ENCODE data around the gene TMEM182.

TMEM182 gene

GRCh38 chr2:102761763-102762162 is at the start of gene TMEM182:
TMEM182 (plus strand) TSS chr2:102762031; CDS start chr2:102762218, 187 bp downstream.
- no peak for DNase-seq (ENCODE audit: low spot score)

GRCh38 chr2:102717308-102718018 is 44.4 kb upstream of the TMEM182 start:
- DNase-seq (ENCODE audit: low spot score): no peak

GRCh38 chr2:102718387-102719316 is 43.2 kb upstream of the TMEM182 start:
- no peak for DNase-seq (ENCODE audit: low spot score)

GRCh38 chr2:102724016-102724490 is 37.8 kb upstream of the TMEM182 start:
- DNase-seq (ENCODE audit: low spot score): no peak

- no peak for DNase-seq (ENCODE audit: low spot score)
Measured at GRCh38 chr2:102724553-102724952, 37.3 kb upstream of the TMEM182 start.

GRCh38 chr2:102726128-102727087 is 35.4 kb upstream of the TMEM182 start:
- no peak for DNase-seq (ENCODE audit: low spot score)

- DNase-seq (ENCODE audit: low spot score): no peak
Measured at GRCh38 chr2:102735416-102736109, 26.3 kb upstream of the TMEM182 start.

- DNase-seq (ENCODE audit: low spot score): no peak
Measured at GRCh38 chr2:102736110-102736409, 25.8 kb upstream of the TMEM182 start.

GRCh38 chr2:102736410-102737409 is 25.1 kb upstream of the TMEM182 start:
- peak; percentile 81 for DNase-seq (ENCODE audit: low spot score)

- no peak for DNase-seq (ENCODE audit: low spot score)
Measured at GRCh38 chr2:102737431-102737830, 24.4 kb upstream of the TMEM182 start.

- DNase-seq (ENCODE audit: low spot score): no peak
Measured at GRCh38 chr2:102743259-102743658, 18.6 kb upstream of the TMEM182 start.

- no peak for DNase-seq (ENCODE audit: low spot score)
Measured at GRCh38 chr2:102748107-102748506, 13.7 kb upstream of the TMEM182 start.

- no peak for DNase-seq (ENCODE audit: low spot score)
Measured at GRCh38 chr2:102749938-102750337, 11.9 kb upstream of the TMEM182 start.

GRCh38 chr2:102753563-102754159 is 8.2 kb upstream of the TMEM182 start:
- DNase-seq (ENCODE audit: low spot score): peak; percentile 44

GRCh38 chr2:102754456-102755145 is 7.2 kb upstream of the TMEM182 start:
- no peak for DNase-seq (ENCODE audit: low spot score)

GRCh38 chr2:102755284-102755683 is 6.5 kb upstream of the TMEM182 start:
- no peak for DNase-seq (ENCODE audit: low spot score)

GRCh38 chr2:102758439-102758838 is 3.4 kb upstream of the TMEM182 start:
- no peak for DNase-seq (ENCODE audit: low spot score)

GRCh38 chr2:102764083-102764482 is 2.3 kb downstream of the TMEM182 start:
- DNase-seq (ENCODE audit: low spot score): no peak

- no peak for DNase-seq (ENCODE audit: low spot score)
Measured at GRCh38 chr2:102765061-102765460, 3.2 kb downstream of the TMEM182 start.
